ENCODE results near the gene EHD1.

DNA sequence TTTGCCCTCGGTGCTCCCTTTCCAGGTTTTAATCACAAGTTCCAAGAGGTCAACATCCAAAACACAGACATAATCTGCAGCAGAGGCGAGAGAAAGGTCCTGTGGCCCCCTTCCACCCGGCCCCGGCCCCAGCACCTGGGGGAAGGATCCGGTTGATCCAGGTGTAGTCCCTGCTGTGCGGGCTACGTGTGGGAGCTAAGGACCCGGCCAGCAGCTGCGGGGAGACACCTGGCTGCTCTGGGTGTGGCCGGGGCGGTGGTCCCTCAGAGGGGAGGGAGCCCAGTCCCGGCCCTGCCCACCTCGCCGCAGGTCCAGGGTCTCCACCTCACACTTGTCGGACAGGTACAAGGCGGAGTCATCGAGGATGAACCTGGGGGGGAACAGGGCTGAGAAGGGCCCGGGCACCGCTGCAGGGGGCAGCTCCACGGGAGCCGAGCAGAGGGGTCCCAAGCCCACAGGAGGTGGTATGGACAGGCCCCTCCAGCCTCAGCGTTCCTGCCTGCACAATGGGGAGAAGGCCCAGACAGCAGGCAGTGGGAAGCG lies 24.9 kb upstream of the EHD1 start:
- TF ChIP-seq POLR2A (IDR thresholded peaks at IDR 0.05) (no peak), CTCF (IDR thresholded peaks at IDR 0.05) (no peak)

Data from body of pancreas (tissue), 4 donors.